ENCODE measurements around the gene VGF.

VGF gene

DNA sequence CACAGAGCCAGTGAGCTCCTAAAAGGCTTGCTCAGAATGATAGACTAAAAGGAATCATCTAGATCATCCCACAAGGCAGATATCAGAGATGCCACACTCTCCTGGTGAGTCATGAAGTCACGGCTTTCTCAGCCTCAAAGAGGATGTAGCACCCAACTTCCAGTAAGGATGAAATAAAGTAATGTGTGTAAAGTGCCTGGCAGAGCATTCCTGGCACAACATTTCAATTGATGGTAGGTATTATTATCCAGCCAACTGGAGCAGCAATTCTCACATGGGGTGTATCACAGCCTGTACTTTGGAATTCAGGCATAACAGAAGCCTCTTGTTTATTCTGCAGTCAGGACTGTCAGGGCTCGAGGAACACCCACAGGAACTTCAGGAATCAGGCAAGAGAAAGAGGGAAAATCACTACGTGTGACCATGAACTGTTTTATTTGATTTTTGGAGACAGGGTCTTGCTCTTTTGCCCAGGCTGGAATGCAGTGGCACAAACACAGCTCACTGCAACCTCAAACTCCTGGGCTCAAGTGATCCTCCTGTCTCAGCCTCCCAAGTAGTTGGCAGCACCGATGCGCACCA is 20.0 kb upstream of the VGF start:
- peak in 3 of 4 experiments; percentile 55 to 66 (median 56) for DNase-seq

- DNase-seq, result no peak
These were observed 14.9 kb upstream of the VGF start, which contains the start of gene NAT16 for GRCh38 chr7:101180130-101180755. NAT16 (minus strand) TSS chr7:101180293; CDS start chr7:101174807, 5,486 bp downstream.

GRCh38 chr7:101179713-101180112 is 14.3 kb upstream of the VGF start:
- no peak for DNase-seq

- DNase-seq, result peak in 1 of 4 experiments; percentile 7
These were observed 13.7 kb upstream of the VGF start for GRCh38 chr7:101179117-101179516.

DNA sequence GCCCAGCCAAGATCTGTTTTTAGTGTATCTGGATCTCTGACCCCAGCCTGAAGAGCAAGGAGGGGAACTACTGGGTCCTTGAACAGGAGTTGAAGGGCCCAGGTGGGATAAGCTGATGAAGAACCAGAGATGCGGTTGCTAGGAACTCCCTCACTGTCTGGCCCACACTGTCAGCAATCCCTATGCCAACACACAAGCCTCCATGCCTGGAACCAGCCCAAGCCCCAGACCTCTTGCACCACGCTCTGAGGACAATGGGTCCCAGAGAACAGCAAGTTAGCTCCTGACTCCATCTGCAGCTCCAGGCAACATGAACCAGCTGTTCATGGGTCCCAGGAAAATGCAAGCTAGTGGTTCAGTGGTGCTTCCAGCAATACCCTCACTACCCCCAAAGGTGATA is 12.3 kb upstream of the VGF start:
- no peak for DNase-seq

DNA sequence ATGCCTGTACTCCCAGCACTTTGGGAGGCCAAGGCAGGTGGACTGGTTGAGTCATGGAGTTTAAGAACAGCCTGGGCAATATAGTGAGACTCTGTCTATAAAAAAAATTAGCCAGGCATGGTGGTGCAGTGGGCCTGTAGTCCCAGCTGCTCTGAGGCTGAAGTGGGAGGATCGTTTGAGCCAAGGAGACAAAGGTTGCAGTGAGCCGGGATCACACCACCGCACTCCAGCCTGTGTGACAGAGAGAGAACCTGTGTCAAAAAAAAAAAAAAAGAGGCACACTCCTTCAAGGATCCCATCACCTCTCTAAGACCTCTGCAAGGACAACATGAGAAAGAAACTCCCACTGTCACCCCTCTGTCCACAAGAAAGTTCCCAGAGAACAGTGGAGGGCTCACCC is 10.3 kb upstream of the VGF start:
- DNase-seq, result no peak

GRCh38 chr7:101174322-101174854 is 9.0 kb upstream of the VGF start:
- no peak for DNase-seq

- peak; percentile 52 to 68 (median 57) for DNase-seq
These were observed 8.4 kb upstream of the VGF start for GRCh38 chr7:101173752-101174244.

GRCh38 chr7:101172854-101173751 is 7.7 kb upstream of the VGF start:
- peak; percentile 67 to 82 (median 77) for DNase-seq

GRCh38 chr7:101172005-101172853 is 6.9 kb upstream of the VGF start:
- DNase-seq, result peak in 1 of 4 experiments; percentile 14

GRCh38 chr7:101171442-101171837 is 6.1 kb upstream of the VGF start:
- peak in 1 of 4 experiments; percentile 29 for DNase-seq

DNA sequence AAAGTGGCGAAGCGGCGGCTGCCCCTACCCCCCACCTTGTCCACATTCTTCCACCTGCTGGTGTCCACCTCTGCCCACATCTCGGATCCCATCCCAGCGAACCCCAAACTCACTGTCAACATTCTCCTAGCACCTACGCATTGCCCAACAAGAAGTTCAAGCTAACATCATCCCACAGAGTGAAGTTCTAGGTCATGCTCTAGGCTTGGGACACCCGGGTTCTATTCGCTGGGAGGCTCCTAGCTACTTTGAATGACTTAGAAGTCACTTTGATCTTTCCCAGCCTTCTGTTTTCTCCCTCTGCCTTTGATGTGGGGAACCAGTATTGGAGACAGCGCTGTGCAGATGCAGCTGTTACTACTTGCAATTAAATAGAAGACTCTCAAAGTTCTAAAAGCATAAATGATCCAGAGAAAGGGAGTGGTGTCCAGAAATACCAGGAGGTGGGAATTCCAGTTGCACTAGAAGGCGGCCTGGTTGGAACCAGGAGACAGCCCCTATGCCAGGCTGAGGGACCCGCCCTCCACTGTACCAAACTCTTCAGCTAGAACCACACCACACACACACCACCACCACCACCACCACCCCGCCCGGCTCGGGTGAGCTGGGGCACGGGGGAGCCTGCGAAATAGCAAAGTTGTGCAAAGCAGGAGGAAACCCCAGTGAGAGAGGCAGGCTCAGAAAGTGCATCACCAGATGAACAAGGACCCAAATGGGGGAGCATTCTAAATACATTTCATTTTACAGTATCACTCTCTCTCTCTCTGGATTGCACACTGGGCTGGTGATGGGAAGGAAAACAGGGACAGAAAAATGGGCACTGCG is 5.5 kb upstream of the VGF start:
- peak in 2 of 4 experiments; percentile 30 to 34 for DNase-seq

DNA sequence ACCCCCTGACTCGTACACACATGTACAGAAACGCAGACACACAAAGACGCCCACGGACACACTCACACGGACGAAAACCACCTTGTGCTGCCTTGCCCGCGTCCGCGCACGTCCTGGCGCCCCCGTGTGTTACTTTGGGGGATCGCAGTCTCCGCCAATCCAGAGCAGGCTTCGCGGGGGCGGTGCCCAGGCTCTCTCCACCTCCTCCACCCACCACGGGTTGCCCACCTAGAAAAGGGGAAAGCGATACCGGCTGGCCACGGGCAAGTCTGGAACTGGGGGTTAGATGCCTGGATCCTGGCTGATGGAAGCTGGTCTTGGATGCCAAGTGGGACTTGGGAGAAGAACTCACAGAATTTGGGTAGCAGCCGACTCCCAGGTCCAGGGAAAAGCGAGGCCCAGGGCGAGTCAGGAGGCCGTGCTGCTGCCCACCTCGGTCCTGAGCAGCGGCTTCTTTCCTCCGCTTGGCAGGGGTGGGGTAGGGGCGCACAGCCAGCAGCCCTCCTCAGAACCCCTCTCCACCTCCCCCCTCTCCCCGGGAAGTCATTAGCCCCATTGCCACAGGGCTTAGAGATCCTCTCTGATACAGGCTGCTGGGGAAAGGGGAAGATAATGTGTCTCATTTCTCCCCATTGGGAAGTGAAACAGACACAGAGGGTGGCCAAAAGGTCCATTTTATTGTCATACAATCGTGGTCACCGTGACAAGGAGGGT is 4.6 kb upstream of the VGF start:
- peak; percentile 64 to 82 (median 72) for DNase-seq

DNA sequence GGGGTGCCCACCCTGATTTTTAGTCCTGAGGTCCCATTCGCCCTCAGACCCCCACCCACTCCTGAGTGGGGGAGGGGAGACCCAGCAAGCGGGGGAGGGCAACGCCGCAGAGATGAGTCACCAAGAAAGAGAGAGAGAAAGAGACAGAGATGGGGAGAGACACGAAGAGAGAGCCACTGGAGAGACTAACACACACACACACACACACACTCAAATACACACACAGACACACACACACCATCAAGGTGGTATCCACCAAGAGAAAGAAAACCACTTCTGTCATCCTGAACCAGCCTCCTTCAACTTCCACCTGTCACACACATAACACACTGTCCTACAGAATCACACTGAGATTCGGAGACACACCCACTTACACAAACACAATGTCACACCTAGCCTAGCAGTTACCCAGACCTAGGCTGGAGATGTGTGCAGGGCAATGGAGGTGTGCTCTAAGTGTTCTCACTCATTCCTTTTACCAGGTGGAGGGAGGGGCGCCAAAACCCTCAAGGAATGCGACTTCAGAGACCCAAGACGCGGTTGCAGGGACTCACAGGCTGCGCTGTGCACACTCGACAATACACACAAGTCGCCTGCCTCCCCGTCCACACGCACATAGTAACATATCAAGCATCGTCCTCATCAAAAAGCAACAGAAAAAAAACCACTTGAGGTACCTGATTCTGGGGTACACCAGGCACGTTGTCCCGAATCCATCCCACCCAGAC is 3.9 kb upstream of the VGF start:
- DNase-seq, result no peak

DNA sequence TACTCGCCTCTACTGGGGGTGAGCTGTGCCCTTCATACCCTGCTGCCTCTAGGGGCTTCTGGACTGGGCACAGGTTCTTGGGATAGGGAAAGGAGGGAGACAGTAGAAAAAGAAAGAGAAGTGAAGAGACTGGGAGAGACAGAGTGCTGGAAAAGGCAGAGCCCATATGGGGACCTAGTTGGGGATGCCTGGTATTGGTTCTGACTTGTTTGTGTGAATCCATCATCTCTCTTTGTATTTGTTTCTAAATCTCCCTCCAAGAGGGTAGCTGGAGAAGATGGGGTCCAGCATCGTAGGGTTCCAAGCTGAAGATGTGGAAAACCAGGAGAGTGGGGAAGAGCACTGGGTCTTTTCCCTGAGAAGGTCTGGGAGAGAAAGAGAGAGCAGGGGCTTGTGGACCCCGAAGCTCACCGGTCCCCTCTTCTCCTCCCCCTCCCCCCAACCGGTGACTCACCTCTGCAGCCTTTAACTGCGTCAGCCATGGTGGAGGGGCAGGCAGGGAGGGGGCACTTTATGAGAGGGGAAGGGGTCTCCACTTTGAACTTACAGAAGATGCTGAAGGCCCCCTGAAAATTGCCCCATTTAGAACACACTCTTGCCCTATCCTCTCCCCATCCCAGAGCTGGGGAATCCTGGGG is 3.2 kb upstream of the VGF start:
- no peak for DNase-seq

GRCh38 chr7:101167645-101168411 is 2.5 kb upstream of the VGF start:
- DNase-seq, result no peak

DNA sequence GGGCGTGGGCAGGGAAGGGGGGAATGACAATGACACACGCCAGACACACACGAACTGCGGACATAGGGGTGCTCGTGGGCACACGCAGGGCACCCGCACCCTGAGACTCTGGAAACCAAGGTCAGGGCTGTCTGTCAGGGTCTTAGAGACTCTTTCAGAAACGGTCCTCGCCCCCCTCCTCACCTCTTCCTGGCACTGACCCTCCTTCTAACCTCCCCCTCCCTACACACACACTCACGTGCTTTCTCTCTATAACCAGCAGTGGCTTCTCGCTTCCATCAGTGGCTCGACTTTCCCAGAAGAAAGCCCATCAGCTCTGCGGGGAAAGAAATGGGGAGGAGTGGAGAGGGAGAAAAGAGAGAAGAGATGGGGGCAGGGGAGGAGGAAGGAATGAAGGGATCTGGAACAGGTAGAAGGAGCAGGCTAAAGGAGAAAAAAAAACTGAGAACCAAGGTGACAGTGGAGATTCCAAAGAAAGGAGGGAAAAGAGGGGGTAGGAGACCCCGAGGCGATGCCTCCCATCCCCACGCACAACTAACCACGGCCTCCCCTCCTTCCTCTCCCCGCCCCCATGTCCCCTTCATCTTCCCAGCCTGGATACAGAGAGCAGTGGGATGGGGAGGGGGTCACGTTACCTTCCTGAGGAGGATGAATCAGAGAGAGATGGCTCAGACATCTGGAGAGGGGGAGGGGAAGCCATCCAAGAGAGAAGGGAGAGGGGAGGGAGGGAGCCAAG is 1.7 kb upstream of the VGF start:
- no peak for DNase-seq

DNA sequence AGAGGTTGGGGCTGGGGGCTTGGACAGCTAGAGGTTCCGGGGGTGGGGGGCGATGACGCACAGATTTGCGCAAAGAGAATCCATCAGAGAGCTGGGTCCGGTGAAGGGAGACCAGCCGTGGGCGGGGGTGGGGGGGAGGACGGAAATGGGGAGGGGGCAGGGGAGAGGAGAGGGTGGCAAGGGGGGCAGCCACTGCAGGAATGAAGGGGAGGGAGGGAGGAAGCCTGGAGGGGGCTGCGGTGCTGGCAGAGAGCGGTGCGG is 1.2 kb upstream of the VGF start:
- no peak for DNase-seq
